Right atrium auricular region (tissue), 2 donors: ENCODE data around the gene TMEM51. TPM values are rescaled to one million over a fixed set of nuclear protein-coding genes. Genes with fewer than 3 reads are reported as not detected.

Experiments
- DNase-seq: peaks from one replicate; pipeline ENCODE4 v3.0.0-alpha.2; 2019; ENCODE audit warnings: low spot score
- H3K27ac ChIP-seq, 2 donors: fragments of 200-600 bp; sonication (generic); 1 replicate in 1 of 2; 2 replicates in 1 of 2; pipeline ENCODE4 v1.5.1; 2016 to 2019
- H3K27me3 ChIP-seq, 2 donors: fragments of 200-600 bp; sonication (generic); one replicate each; pipeline versions ENCODE4 v1.5.1 to v1.6.0; 2017 to 2019
- H3K36me3 ChIP-seq: fragments of 200-600 bp; sonication (generic); one replicate; pipeline ENCODE4 v1.5.1; 2016
- H3K4me1 ChIP-seq, 2 donors: fragments of 200-600 bp; sonication (generic); one replicate each; pipeline versions ENCODE4 v1.5.1 to v1.6.0; 2017 to 2019
- H3K4me3 ChIP-seq, 2 donors: fragments of 200-600 bp; sonication (generic); 1 replicate in 1 of 2; 2 replicates in 1 of 2; pipeline ENCODE4 v1.5.1; 2017 to 2019; ENCODE audit warnings: mild to moderate bottlenecking in 1 of 2, moderate library complexity in 1 of 2
- H3K9me3 ChIP-seq, 2 donors: fragments of 200-600 bp; sonication (generic); one replicate each; pipeline ENCODE4 v1.5.1; 2019
- CTCF ChIP-seq, 2 donors: fragments of 200-600 bp; sonication (generic); IDR thresholded peaks; one replicate each; pipeline ENCODE4 v1.5.1; 2019; ENCODE audit warnings: antibody characterized with exemption in 2 of 2
- total RNA-seq, 2 donors: library from RNA; depleted of rRNA; stranded (reverse); fragments of >200 nt; gene quantifications; one replicate each; pipeline ENCODE4 v1.1.0, GENCODE V29; 2016

Gene TMEM51
- total RNA-seq, 2 donors from 2014 or later: 3.2 to 6.6 TPM

DNA sequence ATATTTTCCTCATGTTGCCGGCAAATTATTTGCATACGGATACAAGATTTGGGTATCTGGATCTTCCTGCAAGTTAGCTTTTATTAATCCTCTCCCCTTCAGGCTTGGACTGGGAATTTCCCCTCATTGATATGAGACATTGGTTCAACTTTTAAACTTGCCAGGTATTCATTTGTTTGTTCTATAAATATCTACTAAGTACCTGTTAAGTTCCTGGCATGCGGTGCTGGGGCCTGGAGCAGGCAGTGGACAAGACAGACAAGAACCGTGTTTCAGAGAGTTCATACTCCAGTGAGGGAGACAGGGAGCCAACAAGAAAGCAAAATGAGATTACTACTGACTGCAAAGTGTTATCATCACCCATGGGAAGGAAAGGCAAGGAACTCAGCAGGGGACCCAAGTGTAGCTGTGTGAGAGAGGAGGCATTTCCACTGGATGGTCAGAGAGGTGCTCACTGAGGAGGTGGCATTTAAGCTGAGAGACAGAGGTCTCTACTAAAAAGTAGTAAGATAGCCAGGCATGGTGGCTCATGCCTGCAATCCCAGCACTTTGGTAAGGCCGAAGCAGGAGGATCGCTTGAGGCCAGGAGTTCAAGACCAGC lies 54.4 kb downstream of the TMEM51 start:
- Histone ChIP-seq H3K9me3 (no peaks in the 10 kb centered on the region), H3K27me3 (no peaks in the 10 kb centered on the region), H3K4me3 (no peak overlapping the region), H3K27ac (no peak overlapping the region), H3K36me3 (no peaks in the 10 kb centered on the region), H3K4me1 (peaks cover 0 to 12% of the 10 kb centered on the region in 2 donors)
- DNase-seq: no peak
- no peak for TF ChIP-seq CTCF (IDR thresholded peaks at IDR 0.05)

GRCh38 chr1:15210651-15211375 lies 57.3 kb downstream of the TMEM51 start:
- peaks cover 0 to 17% of the 10 kb centered on the region in 2 donors for H3K4me1 ChIP-seq
- no peak overlapping the region for H3K27ac ChIP-seq
- no peak for TF ChIP-seq CTCF (IDR thresholded peaks at IDR 0.05)
- no peaks in the 10 kb centered on the region for H3K36me3 ChIP-seq
- H3K9me3 ChIP-seq: no peaks in the 10 kb centered on the region
- H3K4me3 ChIP-seq: no peak overlapping the region
- H3K27me3 ChIP-seq: no peaks in the 10 kb centered on the region
- no peak for DNase-seq

- Histone ChIP-seq H3K4me3 (no peak overlapping the region), H3K36me3 (no peaks in the 10 kb centered on the region), H3K27me3 (no peaks in the 10 kb centered on the region), H3K4me1 (peaks cover 0 to 17% of the 10 kb centered on the region in 2 donors), H3K27ac (no peak overlapping the region), H3K9me3 (no peaks in the 10 kb centered on the region)
- no peak for DNase-seq
- no peak for TF ChIP-seq CTCF (IDR thresholded peaks at IDR 0.05)
These were observed 57.9 kb downstream of the TMEM51 start for GRCh38 chr1:15211424-15211823.

DNA sequence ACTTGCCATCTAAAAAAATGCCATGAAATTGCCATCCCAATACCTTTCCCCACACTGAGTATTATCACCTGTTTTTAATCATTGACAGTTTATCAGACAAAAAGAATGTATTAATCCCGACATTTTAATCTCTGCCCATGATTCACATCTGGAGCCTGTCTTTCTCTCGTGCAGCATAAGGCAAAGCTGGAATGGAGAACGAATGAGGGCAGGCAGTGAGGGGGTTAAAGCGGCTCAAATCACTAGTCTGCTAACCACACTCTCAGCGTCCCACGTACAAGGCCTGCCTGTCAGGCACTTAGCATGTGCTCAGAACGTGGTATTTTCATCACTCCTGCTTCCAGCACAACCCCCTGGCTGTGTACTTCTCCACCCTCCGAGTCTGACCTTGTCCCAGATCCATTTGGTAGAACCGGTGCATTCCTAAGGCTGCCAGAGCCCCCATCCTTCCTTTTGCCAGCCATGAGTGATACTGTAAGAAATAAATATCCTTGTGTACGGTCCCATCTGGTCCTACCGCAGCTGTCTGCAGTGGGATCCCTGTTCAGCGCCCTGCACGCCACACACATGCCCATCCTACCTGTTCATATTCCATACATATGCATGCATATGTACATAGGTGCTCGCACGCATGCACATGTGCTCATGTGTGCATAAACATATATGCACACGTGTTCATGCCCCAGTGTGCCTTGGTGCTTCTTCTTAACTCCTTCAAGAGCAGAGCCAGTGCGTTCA lies 58.8 kb downstream of the TMEM51 start:
- Histone ChIP-seq H3K9me3 (no peaks in the 10 kb centered on the region), H3K36me3 (no peaks in the 10 kb centered on the region), H3K27me3 (no peaks in the 10 kb centered on the region), H3K27ac (no peak overlapping the region), H3K4me1 (peaks cover 0 to 17% of the 10 kb centered on the region in 2 donors), H3K4me3 (no peak overlapping the region)
- no peak for TF ChIP-seq CTCF (IDR thresholded peaks at IDR 0.05)
- no peak for DNase-seq

- no peak overlapping the region for H3K4me3 ChIP-seq
- TF ChIP-seq CTCF (IDR thresholded peaks at IDR 0.05): no peak
- no peak for DNase-seq
- H3K9me3 ChIP-seq: no peaks in the 10 kb centered on the region
- H3K27me3 ChIP-seq: no peaks in the 10 kb centered on the region
- H3K36me3 ChIP-seq: no peaks in the 10 kb centered on the region
- H3K27ac ChIP-seq: no peak overlapping the region
- peaks cover 0 to 17% of the 10 kb centered on the region in 2 donors for H3K4me1 ChIP-seq
These were observed 59.4 kb downstream of the TMEM51 start for GRCh38 chr1:15212954-15213291.
